Stimulated activated CD8-positive, alpha-beta memory T cell treated with anti-CD3 and anti-CD28 coated beads, Interleukin-4, amount 100 ng/mL, for 48 hours (primary cell): ENCODE measurements around the gene CHRNA5.

Source experiments
- DNase-seq: peaks from one replicate; pipeline ENCODE4 v3.0.0-alpha.2; 2020

The CHRNA5 gene

DNA sequence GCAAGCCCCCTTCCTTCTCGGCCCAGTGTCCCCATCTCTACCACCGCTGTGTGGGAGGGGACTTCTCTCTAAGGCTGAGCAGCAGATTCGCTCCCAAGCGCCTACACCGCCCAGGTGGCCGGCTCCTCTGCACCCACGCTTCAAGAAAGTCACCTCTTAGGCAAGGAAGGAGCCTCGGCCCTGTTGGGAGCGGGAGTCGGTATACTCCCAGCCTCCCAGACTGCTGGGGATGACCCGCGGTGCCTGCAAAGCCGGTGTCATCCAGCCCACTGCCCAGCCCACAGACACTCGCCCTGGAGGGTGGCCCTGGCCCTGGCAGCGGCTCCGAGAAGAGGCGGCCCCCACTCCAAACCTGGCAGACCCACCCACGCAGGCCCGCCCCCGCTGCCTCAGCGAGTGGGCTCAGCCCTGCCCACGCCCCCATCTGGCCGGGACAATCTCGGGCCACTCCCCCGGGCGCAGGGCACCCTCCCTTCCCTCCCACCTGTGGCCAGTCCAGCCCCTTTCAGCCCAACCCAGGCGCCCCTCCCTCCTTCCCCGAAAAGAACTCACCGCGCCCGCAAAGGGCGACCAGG, 75.3 kb downstream of the CHRNA5 start:
- DNase-seq: no peak

DNA sequence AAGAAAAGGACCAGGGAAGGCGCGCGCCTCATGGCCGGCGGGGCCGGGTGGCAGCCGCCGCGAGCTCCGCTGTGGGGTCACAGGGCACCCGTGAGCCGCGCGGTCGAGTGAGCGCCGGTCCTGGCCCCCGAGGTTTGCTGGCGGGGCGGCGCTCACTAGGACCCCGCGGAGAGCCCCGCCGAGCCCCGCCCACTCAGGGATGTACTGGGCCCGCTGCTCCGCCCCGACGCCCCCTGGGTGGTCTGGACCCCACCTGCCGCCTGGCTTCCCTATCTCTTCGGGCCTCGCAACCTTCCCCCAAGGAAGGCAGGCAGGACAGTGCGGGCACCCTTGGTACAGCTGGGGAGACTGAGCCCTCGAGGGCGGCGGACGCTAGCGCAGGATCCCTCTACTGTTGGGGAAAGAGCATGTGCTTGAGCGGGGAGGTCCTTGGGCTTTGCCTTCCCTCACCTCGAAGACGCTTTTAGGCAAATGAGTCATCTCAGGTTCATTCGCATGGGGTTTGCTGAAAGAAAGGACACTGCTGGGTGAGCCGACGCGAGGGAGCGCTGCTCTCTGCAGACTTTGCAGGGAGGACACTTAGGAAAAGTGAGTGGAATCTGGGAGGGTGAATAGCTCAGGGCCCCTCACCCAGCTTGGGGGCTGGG, 75.9 kb downstream of the CHRNA5 start, which contains the start of gene CHRNB4:
Gene CHRNB4, minus strand, starts transcription at position 109 of the 647 bp plus-strand sequence. Its CDS starts 77 bp downstream, at position 32.
- peak; percentile 47 for DNase-seq

DNA sequence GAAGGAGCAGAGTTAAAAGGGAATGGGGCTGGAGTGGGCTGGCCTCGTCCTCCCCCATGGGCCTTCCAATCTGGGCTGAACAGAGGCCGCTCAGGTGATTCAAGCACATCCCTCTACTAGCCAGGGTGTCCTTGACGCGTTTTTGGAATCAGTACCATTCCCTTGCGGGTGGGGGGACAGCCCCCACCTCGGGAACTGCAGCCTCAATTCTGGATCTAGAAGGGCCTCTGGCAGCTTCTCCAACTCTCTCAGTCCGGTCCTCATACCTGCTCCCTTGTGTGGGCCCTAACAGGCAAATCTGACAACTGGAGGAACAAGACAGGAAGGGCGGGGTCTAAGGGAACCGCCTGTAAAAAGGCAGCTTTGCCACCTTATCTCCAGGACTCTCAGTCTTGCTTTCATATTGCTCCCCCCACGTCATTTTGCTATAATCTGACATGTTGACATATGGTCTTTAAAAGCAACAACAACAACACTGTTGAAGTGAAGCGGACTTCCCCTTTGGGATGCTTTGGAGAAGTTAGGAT, 76.5 kb downstream of the CHRNA5 start:
- no peak for DNase-seq

GRCh38 chr15:78642331-78642730, 77.0 kb downstream of the CHRNA5 start:
- DNase-seq: no peak
